DMS114 treated with DMSO at 0.1 percent for 48 hours (cell line): ENCODE measurements around the gene G2E3.
A peak's percentile ranks its signal among the peaks of the same experiment; 100 is the strongest.
"Not testable (repeated sequence)": the region's sequence is repeated elsewhere in the genome, so short reads cannot be mapped to it uniquely, and the experiment has no call there.

ENCODE experiments used
- DNase-seq: peaks from one replicate; lab custom pipeline; 2025; ENCODE audit not compliant: unreplicated experiment; lab: John Stamatoyannopoulos, UW

Gene G2E3

GRCh38 chr14:30558675-30559555, at the start of gene G2E3:
Gene G2E3 (plus strand): TSS chr14:30559158. CDS start chr14:30581080, 21,922 bp downstream.
- DNase-seq: peak; percentile 67

GRCh38 chr14:30517737-30518136, 41.2 kb upstream of the G2E3 start:
- no peak for DNase-seq

GRCh38 chr14:30518867-30519560, 39.9 kb upstream of the G2E3 start:
- no peak for DNase-seq

- DNase-seq: no peak
Measured at GRCh38 chr14:30519961-30520360, 39.0 kb upstream of the G2E3 start.

GRCh38 chr14:30520536-30520935, 38.4 kb upstream of the G2E3 start:
- DNase-seq: no peak

- peak; percentile 53 for DNase-seq
Measured at GRCh38 chr14:30521899-30522736, 36.8 kb upstream of the G2E3 start.

GRCh38 chr14:30525833-30526232, 33.1 kb upstream of the G2E3 start:
- no peak for DNase-seq

- DNase-seq: no peak
Measured at GRCh38 chr14:30527196-30527595, 31.8 kb upstream of the G2E3 start.

- no peak for DNase-seq
Measured at GRCh38 chr14:30528119-30528518, 30.8 kb upstream of the G2E3 start.

GRCh38 chr14:30528778-30529642, 29.9 kb upstream of the G2E3 start:
- DNase-seq: no peak

GRCh38 chr14:30532264-30532663, 26.7 kb upstream of the G2E3 start:
- DNase-seq: no peak

- no peak for DNase-seq
Measured at GRCh38 chr14:30533126-30533525, 25.8 kb upstream of the G2E3 start.

GRCh38 chr14:30541318-30541717, 17.6 kb upstream of the G2E3 start:
- DNase-seq: no peak

- DNase-seq: not testable (repeated sequence)
Measured at GRCh38 chr14:30546735-30547134, 12.2 kb upstream of the G2E3 start.

- no peak for DNase-seq
Measured at GRCh38 chr14:30547388-30548048, 11.4 kb upstream of the G2E3 start.

- DNase-seq: no peak
Measured at GRCh38 chr14:30550335-30550734, 8.6 kb upstream of the G2E3 start.

- DNase-seq: no peak
Measured at GRCh38 chr14:30551460-30551859, 7.5 kb upstream of the G2E3 start.

- no peak for DNase-seq
Measured at GRCh38 chr14:30553311-30553989, 5.5 kb upstream of the G2E3 start.

- DNase-seq: no peak
Measured at GRCh38 chr14:30558362-30558674, 640 bp upstream of the G2E3 start.
